T1000 (cell line): ENCODE data around the gene OR7C1.
"Not testable (repeated sequence)": the region's sequence is repeated elsewhere in the genome, so short reads cannot be mapped to it uniquely, and the experiment has no call there.

ENCODE experiments used
- DNase-seq: peaks from one replicate; lab custom pipeline; 2025; ENCODE audit warnings: mixed read lengths; lab: John Stamatoyannopoulos, UW

The OR7C1 gene

DNA sequence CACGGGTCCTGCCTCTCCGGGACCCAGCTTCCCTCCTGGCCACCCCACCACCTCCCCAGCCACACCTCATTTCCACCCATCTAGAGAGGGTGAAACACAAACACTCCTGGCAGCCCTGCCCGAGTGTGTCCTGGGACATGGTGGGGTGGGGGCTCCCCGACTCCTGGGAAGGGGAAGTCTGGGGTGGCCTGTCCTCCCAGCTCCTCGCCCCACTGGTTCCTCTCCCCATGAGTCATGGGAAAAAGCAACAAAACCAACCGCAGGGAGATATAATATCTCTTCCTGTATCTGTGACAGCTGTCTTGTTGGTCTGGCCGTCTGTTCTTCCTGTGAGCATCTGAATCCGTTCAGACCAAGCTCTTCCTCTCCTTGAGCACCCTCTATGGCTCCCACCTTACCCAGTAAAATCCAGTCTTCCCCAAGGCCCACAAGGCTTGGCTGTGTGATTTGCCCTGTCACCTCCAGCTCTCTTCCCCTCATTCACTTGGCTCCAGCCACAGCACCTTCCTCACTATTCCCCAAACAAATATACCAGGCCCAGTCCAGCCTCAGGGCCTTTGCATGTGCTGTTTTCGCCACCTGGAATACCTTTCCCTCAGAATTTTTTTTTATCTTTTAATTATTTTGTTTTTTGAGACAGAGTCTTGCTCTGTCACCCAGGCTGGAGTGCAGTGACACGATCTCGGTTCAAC is 49.7 kb downstream of the OR7C1 start:
- not testable (repeated sequence) for DNase-seq

DNA sequence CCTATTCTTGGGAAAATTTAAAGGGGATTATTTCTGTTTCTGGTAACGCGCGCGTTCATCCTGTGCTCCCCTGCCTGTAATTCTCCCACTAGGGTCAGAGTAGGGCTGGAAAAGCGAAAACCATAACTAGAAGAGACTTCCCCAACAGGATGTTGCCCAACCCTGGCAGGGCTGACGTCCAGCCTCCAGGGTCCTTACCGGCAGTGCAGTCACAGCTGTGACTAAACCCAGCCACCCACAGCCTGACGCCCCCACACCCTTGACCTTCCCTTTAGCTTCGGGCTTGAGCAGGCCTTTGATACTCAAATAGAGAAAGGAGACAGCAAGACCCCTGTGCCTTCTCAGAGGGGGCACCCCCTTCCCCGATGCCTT is 50.3 kb downstream of the OR7C1 start:
- not testable (repeated sequence) for DNase-seq

DNA sequence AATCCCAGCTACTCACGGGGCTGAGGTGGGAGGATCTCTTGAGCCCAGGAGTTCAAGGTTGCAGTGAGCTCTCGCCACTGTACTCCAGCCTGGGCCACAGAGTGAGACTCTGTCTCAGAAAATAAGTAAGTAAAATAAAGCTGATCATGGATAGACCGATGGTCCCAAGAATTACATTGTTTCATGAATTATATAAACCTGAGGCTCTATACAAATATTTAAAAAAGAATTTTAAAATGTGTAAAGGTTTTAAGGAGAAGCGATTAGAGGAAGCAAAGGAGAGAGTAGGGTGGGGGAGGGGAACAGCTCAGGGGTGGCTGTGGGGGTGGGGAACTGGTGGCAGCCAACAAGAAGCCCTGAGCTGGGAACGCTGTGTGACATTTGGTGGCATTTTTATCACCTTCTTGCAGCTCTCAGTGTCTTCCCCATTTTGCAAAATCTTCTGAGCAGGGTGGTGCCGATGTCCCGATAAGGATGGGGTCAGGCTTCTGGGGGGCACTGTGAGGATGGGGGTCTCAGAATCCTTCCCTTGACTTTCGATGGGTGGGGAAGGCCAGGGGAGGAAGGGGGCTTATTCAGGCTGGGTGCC is 51.5 kb downstream of the OR7C1 start:
- DNase-seq = not testable (repeated sequence)

DNA sequence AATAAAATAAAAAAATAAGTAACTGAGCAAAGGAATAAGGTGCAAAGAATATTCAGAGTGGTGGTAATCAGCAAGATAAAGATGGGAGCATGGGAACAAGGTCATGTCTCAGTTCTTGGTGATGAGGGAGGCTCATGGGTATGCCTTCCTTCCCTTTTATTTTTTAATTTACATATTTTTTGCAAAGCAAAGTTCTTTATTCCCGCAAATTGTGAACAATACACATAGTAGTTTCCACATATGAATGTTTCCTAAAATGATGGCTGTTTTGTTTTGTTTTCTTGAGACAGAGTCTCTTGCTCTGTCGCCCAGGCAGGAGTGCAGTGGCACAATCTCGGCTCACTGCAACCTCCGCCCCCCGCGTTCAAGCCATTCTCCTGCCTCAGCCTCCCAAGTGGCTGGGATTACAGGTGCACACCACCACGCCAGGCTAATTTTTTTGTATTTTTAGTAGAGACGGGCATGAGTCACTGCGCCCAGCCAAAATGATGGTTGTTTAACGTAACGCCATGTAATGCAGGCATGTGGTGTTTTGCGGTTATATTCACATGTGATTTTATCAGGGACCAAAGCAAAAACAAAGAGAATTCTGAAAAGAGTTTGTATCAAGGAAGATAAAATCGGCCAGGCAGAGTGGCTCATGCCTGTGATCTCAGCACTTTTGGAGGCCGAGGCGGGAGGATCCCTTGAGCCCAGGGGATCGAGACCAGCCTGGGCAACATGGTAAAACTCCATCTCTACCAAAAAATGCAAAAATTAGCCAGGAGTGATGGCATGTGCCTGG is 52.2 kb downstream of the OR7C1 start:
- no peak for DNase-seq

DNA sequence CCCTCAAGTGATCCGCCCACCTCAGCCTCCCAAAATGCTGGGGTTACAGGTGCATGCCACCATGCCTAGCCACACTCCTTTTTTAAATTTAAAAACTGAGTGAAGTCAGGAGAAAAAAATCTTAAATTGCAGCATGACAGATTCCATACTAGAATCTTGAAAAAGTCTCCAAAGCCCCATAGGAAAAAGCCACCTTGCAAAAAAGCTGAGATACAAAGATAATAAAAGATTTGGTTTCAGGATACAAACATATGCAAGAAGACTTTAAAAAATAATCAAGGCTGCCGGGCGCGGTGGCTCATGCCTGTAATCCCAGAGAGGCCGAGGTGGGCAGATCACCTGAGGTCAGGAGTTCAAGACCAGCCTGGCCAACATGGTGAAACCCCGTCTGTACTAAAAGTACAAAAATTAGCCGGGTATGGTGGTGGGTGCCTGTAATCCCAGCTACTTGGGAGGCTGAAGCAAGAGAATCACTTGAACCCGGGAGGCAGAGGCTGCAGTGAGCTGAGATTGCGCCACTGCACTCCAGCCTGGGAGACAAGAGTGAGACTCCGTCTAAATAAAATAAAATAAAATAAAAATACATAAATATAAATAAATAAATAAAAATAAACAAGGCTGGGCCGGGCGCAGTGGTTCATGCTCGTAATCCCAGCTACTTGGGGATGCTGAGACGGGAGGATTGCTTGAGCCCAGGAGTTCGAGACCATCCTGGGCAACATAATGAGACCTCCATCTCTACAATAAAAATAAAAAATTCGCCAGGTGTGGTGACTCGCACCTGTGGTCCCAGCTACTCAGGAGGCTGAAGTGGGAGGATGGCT is 53.1 kb downstream of the OR7C1 start:
- not testable (repeated sequence) for DNase-seq

DNA sequence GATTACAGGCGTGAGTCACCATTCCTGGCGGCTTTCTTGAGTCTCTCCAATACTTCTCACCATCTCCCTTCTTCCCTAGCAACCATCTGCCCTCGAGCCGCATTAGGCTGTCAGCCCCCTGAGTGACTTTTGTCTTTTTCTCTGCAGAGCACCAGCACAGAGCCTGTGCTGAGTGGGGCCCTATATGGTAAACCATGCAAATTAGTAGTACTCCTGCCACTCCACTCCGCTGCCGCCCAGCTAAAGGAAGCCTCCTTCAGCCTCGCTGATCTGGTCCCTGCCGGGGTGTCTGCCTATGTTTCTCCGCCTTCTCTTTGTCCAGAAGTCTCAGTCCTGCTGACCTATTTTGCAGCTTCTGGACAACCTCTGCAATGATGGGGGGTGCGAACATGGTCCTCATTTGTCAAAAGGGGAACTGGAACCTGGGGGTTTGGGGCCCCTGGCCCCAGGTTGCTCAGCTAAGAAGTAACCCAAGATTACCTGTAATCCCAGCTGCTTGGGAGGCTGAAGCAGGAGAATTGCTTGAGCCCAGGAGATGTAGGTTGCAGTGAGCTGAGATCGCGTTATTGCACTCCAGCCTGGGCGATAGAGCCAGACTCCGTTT is 54.3 kb downstream of the OR7C1 start:
- not testable (repeated sequence) for DNase-seq

DNA sequence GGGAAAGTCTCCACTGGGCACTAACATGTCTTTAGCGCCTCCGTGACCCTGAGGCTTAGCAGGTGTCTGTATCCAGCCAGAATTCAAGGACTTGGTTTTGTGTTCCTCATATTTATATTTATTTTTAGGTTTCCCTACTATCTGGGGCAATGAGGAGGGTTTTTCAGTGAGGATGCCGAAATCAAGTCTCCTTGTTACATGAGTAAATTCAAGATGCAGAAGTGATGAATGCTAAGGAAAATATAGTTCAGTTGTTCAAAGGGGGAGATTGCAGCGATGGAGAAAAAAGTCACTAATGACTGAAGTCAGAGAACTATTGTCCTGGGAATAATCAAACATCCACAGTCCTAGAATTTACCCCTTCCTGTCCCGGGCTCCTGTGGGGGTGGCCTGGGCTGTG is 55.8 kb downstream of the OR7C1 start:
- DNase-seq = no peak

DNA sequence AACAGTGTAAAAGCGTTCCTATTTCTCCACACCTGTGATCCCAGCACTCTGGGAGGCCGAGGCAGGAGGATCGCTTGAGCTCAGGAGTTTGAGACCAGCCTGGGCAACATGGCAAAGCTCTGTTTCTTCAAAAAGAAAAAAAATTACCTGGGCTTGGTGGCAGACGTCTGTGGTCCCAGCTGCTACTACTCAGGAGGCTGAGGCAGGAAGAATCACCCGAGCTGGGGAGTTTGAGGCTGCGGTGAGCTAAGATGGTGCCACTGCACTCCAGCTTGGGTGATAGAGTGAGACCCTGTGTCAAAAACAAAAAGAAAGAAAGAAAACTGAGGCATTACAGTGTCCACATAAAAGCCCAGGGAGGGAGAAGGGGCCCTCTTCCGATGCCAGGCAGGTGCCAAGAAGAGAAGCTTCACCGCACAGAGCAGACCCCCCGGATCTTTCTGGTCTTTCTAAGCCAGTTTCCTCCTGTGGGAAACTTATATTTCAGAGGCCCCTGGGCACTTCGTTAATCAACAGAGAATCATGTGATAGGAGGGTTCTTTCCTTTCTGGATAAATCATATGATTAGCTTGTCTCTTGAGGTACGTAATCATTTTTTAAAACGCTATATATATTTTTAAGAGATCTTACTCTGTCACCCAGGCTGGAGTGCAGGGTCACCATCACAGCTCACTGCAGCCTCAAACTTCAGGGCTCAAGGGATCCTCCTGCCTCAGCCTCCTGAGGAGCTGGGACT is 56.7 kb downstream of the OR7C1 start, which contains the start of gene ADGRE2:
TSS of gene ADGRE2 (minus strand) at position 451 of the 736 bp plus-strand sequence. CDS start 1,804 bp downstream, outside the sequence.
- DNase-seq = not testable (repeated sequence)

DNA sequence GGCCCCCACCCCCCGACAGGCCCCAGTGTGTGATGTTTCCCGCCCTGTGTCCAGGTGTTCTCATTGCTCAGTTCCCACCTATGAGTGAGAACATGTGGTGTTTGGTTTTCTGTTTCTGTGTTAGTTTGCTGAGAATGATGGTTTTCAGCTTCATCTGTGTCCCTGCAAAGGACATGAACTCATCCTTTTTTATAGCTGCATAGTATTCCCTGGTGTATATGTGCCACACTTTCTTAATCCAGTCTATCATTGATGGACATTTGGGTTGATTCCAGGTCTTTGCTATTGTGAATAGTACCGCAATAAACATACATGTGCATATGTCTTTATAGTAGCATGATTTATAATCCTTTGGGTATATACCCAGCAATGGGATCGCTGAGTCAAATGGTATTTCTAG is 57.3 kb downstream of the OR7C1 start:
- DNase-seq = not testable (repeated sequence)

DNA sequence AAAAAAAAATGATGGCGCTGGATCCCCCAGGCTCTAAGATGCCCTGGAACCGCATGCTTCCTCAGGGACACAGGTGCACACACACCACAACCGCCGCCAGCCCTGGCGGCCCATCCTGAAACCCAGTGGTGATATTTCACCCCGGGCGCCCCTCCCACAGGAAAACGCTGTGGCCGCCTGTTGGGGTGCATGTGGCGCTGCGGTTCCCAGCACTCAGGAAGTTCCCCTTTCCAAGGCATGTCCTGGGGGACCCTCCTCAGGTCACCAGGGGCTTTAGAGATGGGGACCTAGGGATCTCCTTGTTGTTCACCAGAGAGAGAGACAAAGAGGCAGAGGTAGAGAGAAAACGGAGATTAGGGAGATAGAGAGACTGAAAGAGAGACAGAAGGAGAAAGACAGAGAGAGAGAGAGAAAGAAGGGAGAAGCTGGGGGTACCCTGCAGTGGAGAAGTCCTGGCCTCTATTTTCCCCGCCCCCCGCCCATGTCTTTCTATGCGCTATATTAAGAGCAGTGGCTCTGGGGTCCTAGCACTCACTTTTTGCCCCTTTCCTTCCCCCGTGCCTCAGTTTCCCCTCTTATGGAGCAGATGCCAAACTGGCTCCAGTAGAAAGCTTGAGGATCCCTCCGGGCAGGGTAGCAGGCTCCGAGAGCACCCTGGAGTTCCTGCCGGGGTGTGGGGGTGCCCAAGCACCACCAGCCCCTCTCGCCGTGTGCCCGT is 59.0 kb downstream of the OR7C1 start:
- no peak for DNase-seq

DNA sequence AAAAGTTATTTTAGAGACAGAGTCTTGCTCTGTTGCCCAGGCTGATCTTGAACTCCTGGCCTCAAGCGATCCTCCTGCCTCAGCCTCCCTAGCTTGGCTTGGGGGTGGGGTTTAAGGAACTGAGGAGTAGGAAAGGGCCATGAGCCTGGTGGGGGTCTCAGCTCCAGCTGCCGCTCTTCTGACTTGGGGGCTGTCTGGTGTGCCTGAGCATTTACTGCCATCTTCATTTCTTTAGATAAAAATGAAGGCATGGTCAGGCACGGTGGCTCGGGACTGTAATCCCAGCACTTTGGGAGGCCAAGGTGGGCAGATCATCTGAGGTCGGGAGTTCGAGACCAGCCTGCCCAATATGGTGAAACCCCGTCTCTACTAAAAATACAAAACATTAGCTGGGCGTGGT is 59.7 kb downstream of the OR7C1 start:
- not testable (repeated sequence) for DNase-seq

DNA sequence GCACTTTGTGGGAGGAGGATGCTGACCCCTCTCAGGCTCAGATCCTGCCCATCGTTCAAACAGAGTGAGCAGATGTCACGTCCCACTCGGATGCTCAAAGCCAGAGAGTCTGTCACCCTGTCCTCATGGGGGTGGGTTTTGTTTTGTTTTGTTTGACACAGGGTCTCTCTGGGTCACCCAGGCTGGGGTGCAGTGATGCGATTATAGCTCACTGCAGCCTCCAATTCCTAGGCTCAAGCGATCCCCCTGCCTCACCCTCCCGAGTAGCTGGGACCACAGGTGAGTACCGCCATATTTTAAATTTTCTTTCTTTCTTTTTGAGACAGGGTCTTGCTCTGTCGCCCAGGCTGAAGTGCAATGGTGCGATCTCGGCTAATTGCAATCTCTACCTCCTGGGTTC is 60.6 kb downstream of the OR7C1 start:
- DNase-seq = no peak

DNA sequence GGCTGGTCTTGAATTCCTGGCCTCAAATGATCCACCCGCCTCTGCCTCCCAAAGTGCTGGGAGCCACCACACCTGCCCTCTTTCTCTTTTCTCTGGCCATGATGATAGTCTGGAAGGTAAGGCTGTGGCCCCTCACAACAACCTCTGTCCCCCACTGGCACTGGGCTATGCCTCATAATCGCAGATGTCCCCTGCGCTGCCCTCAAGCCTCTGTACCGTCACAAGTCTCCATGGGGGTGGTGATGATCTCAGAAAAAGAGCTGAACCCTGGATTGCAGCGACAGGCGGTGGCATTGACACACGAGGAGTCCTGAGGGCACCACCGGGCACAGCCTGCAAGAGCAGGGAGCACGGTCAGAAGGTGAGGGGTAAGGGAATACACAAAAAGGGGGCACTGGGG is 61.3 kb downstream of the OR7C1 start:
- DNase-seq = not testable (repeated sequence)

DNA sequence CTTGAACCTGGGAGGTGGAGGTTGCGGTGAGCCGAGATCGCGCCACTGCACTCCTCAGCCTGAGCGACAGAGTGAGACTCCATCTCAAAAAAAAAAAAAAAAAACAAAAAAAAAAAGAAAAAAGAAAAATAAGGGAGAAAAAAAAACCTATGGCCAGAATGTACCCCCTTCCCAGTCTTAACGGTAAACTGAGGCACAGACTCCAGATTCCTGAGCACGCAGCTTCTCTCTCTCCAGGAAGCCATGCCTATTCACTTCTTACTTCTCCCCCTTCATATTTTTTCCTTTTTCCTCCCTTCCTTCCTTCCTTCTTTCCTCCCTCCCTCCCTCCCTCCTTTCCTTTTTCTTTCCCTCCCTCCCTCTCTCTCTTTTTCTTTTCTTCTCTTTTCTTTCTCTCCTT is 62.0 kb downstream of the OR7C1 start:
- DNase-seq = no peak

DNA sequence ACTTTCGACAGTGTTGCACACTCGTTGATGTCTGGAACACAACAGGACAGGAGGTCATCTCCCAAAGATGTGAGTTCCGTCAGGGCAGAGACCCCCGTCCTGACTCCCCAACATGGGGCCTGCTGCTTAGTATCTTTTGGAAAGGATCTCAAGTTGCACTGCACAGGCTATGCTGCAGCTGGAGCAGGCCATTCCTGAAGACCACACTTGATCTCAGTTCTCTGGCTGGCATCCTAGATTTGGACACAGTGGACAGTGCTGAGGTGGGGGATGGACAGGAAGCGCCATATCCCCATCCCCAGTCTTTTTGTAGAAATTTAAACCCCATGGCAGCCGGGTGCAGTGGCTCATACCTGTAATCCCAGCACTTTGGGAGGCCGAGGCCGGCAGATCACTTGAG is 62.5 kb downstream of the OR7C1 start:
- DNase-seq = no peak

DNA sequence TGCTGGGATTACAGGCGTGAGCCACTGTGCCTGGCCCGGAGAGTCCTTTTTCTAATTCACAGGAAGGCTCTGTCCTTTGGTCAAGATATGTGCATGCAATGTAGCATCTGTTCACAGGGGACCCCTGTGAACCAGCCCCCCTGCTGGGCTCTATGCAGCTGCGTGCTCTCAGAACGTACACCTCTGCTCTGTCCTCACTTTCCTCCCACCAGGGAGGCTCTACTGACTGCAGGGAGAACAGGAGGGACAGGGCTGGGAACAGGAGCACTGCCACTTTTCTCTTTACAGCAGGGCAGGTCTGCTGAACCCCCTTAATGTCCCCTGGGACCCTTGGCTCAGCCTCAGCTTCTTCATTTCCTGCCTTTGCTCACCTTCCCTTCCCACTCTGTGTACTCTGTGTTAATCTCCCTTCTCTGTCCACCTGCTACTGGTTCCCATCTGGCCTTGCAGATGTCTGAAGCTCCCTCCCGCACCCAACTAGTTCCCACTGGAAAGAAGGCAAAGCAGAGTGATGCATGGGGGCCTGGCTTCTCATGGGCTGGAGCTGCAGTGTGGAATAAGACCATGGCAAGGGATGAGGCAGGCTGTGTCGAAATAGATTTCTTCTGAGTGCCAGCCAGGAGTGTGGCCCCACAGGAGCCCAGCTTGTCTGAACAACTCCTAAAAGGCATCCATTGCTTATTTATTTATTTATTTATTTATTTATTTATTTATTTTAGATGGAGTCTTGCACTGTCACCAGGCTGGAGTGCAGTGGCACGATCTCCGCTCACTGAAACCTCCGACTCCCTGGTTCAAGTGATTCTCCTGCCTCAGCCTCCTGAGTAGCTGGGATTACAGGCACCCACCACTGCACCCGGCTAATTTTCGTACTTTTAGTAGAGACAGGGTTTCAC is 63.8 kb downstream of the OR7C1 start:
- DNase-seq = no peak

DNA sequence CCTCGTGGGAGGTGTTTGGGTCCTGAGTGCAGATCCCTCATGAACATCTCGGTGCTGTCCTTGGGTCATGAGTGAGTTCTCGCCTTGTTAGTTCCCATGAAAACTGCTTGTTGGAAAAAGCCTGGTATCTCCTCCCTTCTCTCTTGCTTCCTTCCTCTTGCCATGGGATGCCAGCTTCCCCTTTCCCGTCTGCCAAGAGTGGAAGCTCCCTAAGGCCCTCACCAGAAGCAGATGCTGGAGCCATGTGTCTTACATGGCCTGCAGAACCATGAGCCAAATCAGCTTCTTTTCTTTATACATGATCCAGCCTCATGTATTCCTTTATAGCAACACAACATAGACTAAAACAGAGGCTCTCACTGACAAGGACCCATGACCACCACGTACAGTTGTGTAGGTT is 64.8 kb downstream of the OR7C1 start:
- DNase-seq = no peak

DNA sequence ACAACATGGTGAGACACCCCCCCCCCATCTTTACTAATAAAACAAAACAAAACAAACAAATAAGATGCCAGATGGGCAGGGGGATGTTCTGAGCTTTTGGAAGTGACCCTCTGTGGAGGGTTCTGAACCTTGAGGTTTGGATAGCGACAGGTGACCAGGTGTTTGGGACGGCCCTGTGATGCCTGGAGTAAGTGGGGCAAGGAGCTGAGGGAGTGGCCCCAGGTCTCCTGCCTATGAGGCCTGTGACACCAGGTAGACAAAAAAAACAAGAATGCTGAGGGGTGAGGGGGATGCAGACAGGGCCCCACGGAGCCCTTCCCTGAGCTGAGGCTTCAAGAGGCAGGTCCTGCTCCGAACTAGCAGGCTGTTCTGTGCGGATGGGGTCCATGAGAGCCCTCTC is 65.8 kb downstream of the OR7C1 start:
- DNase-seq = no peak

DNA sequence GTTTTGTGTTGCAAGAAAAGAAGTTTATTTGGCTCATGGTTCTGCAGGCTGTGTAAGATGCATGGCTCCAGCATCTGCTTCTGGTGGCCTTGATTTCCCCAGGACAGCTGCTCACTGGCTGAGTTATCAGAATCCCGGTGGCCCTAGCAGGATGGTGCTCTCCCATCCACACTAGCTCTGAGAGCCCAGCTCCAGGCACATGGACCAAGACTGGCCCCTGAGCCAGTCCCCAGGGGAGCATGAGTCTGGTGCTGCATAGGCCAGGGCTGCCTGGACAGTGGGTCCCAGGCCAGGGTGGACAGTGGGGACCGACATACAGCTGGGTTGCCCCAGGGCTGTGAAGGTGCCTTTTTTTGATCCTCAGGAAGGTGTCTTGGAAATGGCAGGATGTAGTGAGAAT is 67.0 kb downstream of the OR7C1 start:
- no peak for DNase-seq
